Neuronal stem cell (in vitro differentiated cells): ENCODE results near the gene TRIAP1.

Experiments
- DNase-seq: peaks from one replicate; pipeline ENCODE4 v3.0.0-alpha.2; 2013; ENCODE audit warnings: low spot score
- H2AFZ ChIP-seq: one replicate; pipeline ENCODE4 v1.6.1; 2013; ENCODE audit warnings: mild to moderate bottlenecking, low read length, inconsistent platforms
- H2AK5ac ChIP-seq: 2 replicates; pipeline ENCODE4 v1.6.1; 2013; ENCODE audit warnings: low read depth, mild to moderate bottlenecking, inconsistent platforms, low read length, moderate library complexity, mixed read lengths
- H2BK120ac ChIP-seq: 2 replicates; pipeline ENCODE4 v1.6.1; 2013; ENCODE audit warnings: low read depth, mild to moderate bottlenecking, inconsistent platforms, low read length, moderate library complexity, mixed read lengths
- H2BK12ac ChIP-seq: one replicate; pipeline ENCODE4 v1.6.1; 2013; ENCODE audit warnings: low read length, inconsistent platforms
- H2BK15ac ChIP-seq: 2 replicates; pipeline ENCODE4 v1.6.1; 2013; ENCODE audit warnings: mild to moderate bottlenecking, low read length, inconsistent platforms, mixed read lengths
- H2BK5ac ChIP-seq: one replicate; pipeline ENCODE4 v1.6.1; 2013; ENCODE audit warnings: inconsistent platforms, mild to moderate bottlenecking, low read length, moderate library complexity
- H3K14ac ChIP-seq: one replicate; pipeline ENCODE4 v1.6.1; 2013; ENCODE audit warnings: low read length, inconsistent platforms
- H3K18ac ChIP-seq: 2 replicates; pipeline ENCODE4 v1.6.1; 2013; ENCODE audit warnings: low read length, inconsistent platforms
- H3K23ac ChIP-seq: 2 replicates; pipeline ENCODE4 v1.6.1; 2013; ENCODE audit warnings: low read depth, mild to moderate bottlenecking, mixed read lengths, low read length, inconsistent platforms; ENCODE audit not compliant: poor library complexity
- H3K27ac ChIP-seq: replicated peaks from 3 replicates; pipeline ENCODE4 v1.5.1; 2013; ENCODE audit warnings: low read length, inconsistent platforms
- H3K27me3 ChIP-seq, 3 experiments: 2 replicates each; pipeline ENCODE4 v1.6.1; 2013; ENCODE audit warnings: low read length in 3 of 3, mild to moderate bottlenecking in 2 of 3, inconsistent platforms in 1 of 3, low read depth in 1 of 3, mixed read lengths in 1 of 3, moderate library complexity in 1 of 3; ENCODE audit not compliant: control insufficient read depth in 3 of 3, insufficient read depth in 3 of 3
- H3K36me3 ChIP-seq, 2 donors: replicated peaks in 1 of 2; 2 replicates each; pipeline ENCODE4 v1.6.1; 2013; ENCODE audit warnings: low read length in 2 of 2; ENCODE audit not compliant: control insufficient read depth in 2 of 2, insufficient read depth in 2 of 2
- H3K4ac ChIP-seq: 2 replicates; pipeline ENCODE4 v1.6.1; 2013; ENCODE audit warnings: inconsistent platforms, mild to moderate bottlenecking, low read length, moderate library complexity
- H3K4me1 ChIP-seq, 2 donors: 1 replicate in 1 of 2; 2 replicates in 1 of 2; pipeline ENCODE4 v1.6.1; 2013; ENCODE audit warnings: low read length in 2 of 2, low read depth in 1 of 2; ENCODE audit not compliant: control insufficient read depth in 2 of 2, insufficient read depth in 1 of 2
- H3K4me2 ChIP-seq: one replicate; pipeline ENCODE4 v1.6.1; 2013; ENCODE audit warnings: mild to moderate bottlenecking, low read length, inconsistent platforms; ENCODE audit not compliant: insufficient read depth, poor library complexity, severe bottlenecking
- H3K4me3 ChIP-seq, 2 donors: 2 replicates each; pipeline ENCODE4 v1.5.1; 2013; ENCODE audit warnings: low read length in 2 of 2, mild to moderate bottlenecking in 2 of 2, inconsistent platforms in 1 of 2, moderate library complexity in 1 of 2
- H3K79me1 ChIP-seq: one replicate; pipeline ENCODE4 v1.6.1; 2013; ENCODE audit warnings: low read depth, mild to moderate bottlenecking, inconsistent platforms, low read length, moderate library complexity
- H3K9ac ChIP-seq: one replicate; pipeline ENCODE4 v1.6.1; 2013; ENCODE audit warnings: mild to moderate bottlenecking, low read depth, low read length, inconsistent platforms; ENCODE audit not compliant: poor library complexity
- H3K9me3 ChIP-seq, 2 donors: replicated peaks in 1 of 2; 2 replicates each; pipeline versions ENCODE3 to v1.6.1; 2013; ENCODE audit warnings: low read length in 2 of 2, mild to moderate bottlenecking in 2 of 2, inconsistent platforms in 1 of 2, low read depth in 1 of 2, mixed read lengths in 1 of 2, moderate library complexity in 1 of 2; ENCODE audit not compliant: control insufficient read depth in 2 of 2, insufficient read depth in 1 of 2
- H4K8ac ChIP-seq: one replicate; pipeline ENCODE4 v1.6.1; 2013; ENCODE audit warnings: low read depth, mild to moderate bottlenecking, inconsistent platforms, low read length, moderate library complexity
- H4K91ac ChIP-seq: one replicate; pipeline ENCODE4 v1.6.1; 2013; ENCODE audit warnings: low read length, low read depth, mild to moderate bottlenecking, inconsistent platforms; ENCODE audit not compliant: poor library complexity
- WGBS, 2 donors: extraction: QIAGEN DNeasy Blood & Tissue Kit; methylation state at CpG; one replicate each; pipeline ENCODE4 v1.1.7; 2013; ENCODE audit warnings: missing lambda C conversion rate in 2 of 2, mixed read lengths in 1 of 2; ENCODE audit not compliant: insufficient read length in 2 of 2, insufficient replicate concordance in 1 of 2; ENCODE audit errors: extremely low coverage in 2 of 2; 5-methylcytosine and 5-hydroxymethylcytosine counted together

Gene TRIAP1

GRCh38 chr12:120438495-120439198 is 7.5 kb downstream of the TRIAP1 start:
- H3K27ac ChIP-seq = no peak overlapping the region
- H3K79me1 ChIP-seq = peaks cover 9% of the 10 kb centered on the region
- H3K14ac ChIP-seq = no peak overlapping the region
- H3K4me1 ChIP-seq = peaks cover 6 to 8% of the 10 kb centered on the region in 2 donors
- no peaks in the 10 kb centered on the region for H3K27me3 ChIP-seq
- H3K4me3 ChIP-seq = peak overlapping the region; percentile 79 to 94
- H4K91ac ChIP-seq = no peak overlapping the region
- H3K9me3 ChIP-seq = peaks cover 0 to 1% of the 10 kb centered on the region in 2 donors
- peak overlapping the region; percentile 96 for H3K9ac ChIP-seq
- peak overlapping the region; percentile 69 for H3K4me2 ChIP-seq
- H3K4ac ChIP-seq = no peak overlapping the region
- no peak overlapping the region for H2BK120ac ChIP-seq
- peak overlapping the region; percentile 93 for H3K23ac ChIP-seq
- DNase-seq = no peak
- no peak overlapping the region for H2BK15ac ChIP-seq
- H2AFZ ChIP-seq = peak overlapping the region; percentile 93
- WGBS, 2 donors = no CpG with 5 or more reads among the region's 17 CpGs
- no peak overlapping the region for H2BK12ac ChIP-seq
- no peak overlapping the region for H2BK5ac ChIP-seq
- no peak overlapping the region for H3K18ac ChIP-seq
- H3K36me3 ChIP-seq = peaks cover 7 to 43% of the 10 kb centered on the region in 2 donors
- H2AK5ac ChIP-seq = no peak overlapping the region
- H4K8ac ChIP-seq = no peak overlapping the region

GRCh38 chr12:120437735-120438494 is 8.3 kb downstream of the TRIAP1 start, which contains the start of gene COX6A1:
Gene COX6A1 (plus strand): TSS chr12:120438113. CDS start chr12:120438127, 14 bp downstream.
- Histone ChIP-seq H3K36me3 (peaks cover 6 to 36% of the 10 kb centered on the region in 2 donors), H3K79me1 (peaks cover 9% of the 10 kb centered on the region), H3K9me3 (peaks cover 0 to 1% of the 10 kb centered on the region in 2 donors), H2AK5ac (no peak within 1 kb of the TSS), H3K14ac (no peak within 1 kb of the TSS), H2BK120ac (no peak within 1 kb of the TSS), H3K4me3 (peak within 1 kb of the TSS; percentile 79 to 94), H4K91ac (no peak within 1 kb of the TSS), H3K27me3 (no peaks in the 10 kb centered on the region), H2BK15ac (no peak within 1 kb of the TSS), H2BK5ac (peak within 1 kb of the TSS; percentile 90), H3K23ac (peak within 1 kb of the TSS; percentile 93), H4K8ac (no peak within 1 kb of the TSS), H2AFZ (peak within 1 kb of the TSS; percentile 93), H3K18ac (peak within 1 kb of the TSS; percentile 96), H3K4me2 (peak within 1 kb of the TSS; percentile 71), H3K4me1 (peaks cover 6 to 8% of the 10 kb centered on the region in 2 donors), H3K27ac (peak within 1 kb of the TSS; percentile 68), H3K4ac (no peak within 1 kb of the TSS), H3K9ac (peak within 1 kb of the TSS; percentile 96), H2BK12ac (no peak within 1 kb of the TSS)
- DNase-seq = peak; percentile 95
- no CpG with 5 or more reads among the region's 59 CpGs for WGBS, 2 donors

GRCh38 chr12:120432772-120433525 is 13.2 kb downstream of the TRIAP1 start:
- H3K36me3 ChIP-seq = no peaks in the 10 kb centered on the region
- no peak overlapping the region for H3K14ac ChIP-seq
- peak overlapping the region; percentile 82 for H2BK5ac ChIP-seq
- H3K9me3 ChIP-seq = no peaks in the 10 kb centered on the region
- no peak overlapping the region for H3K18ac ChIP-seq
- no peak overlapping the region for H3K27ac ChIP-seq
- peak overlapping the region; percentile 70 for H2AK5ac ChIP-seq
- no peak overlapping the region for H3K4me2 ChIP-seq
- no peak overlapping the region for H3K4me3 ChIP-seq
- H2BK12ac ChIP-seq = no peak overlapping the region
- peak overlapping the region; percentile 40 for H2AFZ ChIP-seq
- no peak overlapping the region for H2BK120ac ChIP-seq
- H2BK15ac ChIP-seq = no peak overlapping the region
- no peak overlapping the region for H3K9ac ChIP-seq
- no peak overlapping the region for H4K91ac ChIP-seq
- H3K4ac ChIP-seq = no peak overlapping the region
- no peaks in the 10 kb centered on the region for H3K27me3 ChIP-seq
- peaks cover under 1% of the 10 kb centered on the region for H3K79me1 ChIP-seq
- H3K23ac ChIP-seq = no peak overlapping the region
- H4K8ac ChIP-seq = no peak overlapping the region
- WGBS, 2 donors = no CpG with 5 or more reads among the region's 10 CpGs
- H3K4me1 ChIP-seq = no peaks in the 10 kb centered on the region
- no peak for DNase-seq
